Suprapubic skin (tissue), 4 donors: ENCODE data around the gene ADGRD2.

ENCODE experiments used
- CTCF ChIP-seq, 2 donors: fragments of 200-600 bp in 1 of 2; fragments of 450-650 bp in 1 of 2; sonication (generic) in 1 of 2; IDR thresholded peaks; one replicate each; pipeline ENCODE4 v1.5.1; 2016 to 2019; ENCODE audit warnings: antibody characterized with exemption in 2 of 2, mild to moderate bottlenecking in 1 of 2, moderate library complexity in 1 of 2
- POLR2A ChIP-seq, 2 donors: fragments of 450-650 bp; IDR thresholded peaks; one replicate each; pipeline ENCODE4 v1.6.1; 2017; ENCODE audit warnings: antibody characterized with exemption in 2 of 2, mild to moderate bottlenecking in 2 of 2, moderate library complexity in 2 of 2
- POLR2AphosphoS5 ChIP-seq, 3 donors: sonication (generic); formaldehyde crosslinking; IDR thresholded peaks; one replicate each; pipeline ENCODE4 v1.6.1; 2017; ENCODE audit warnings: antibody characterized with exemption in 3 of 3

GRCh38 chr9:124465736-124466135 is 15.5 kb downstream of the ADGRD2 start:
- TF ChIP-seq POLR2AphosphoS5 (IDR thresholded peaks at IDR 0.05) (no peak), CTCF (IDR thresholded peaks at IDR 0.05) (no peak), POLR2A (IDR thresholded peaks at IDR 0.05) (no peak)
